NCI-H2227 (cell line): ENCODE measurements around the gene GRIA1.

ENCODE experiments used
- DNase-seq: peaks from one replicate; lab custom pipeline; 2025; ENCODE audit not compliant: unreplicated experiment; lab: John Stamatoyannopoulos, UW

The GRIA1 gene

DNA sequence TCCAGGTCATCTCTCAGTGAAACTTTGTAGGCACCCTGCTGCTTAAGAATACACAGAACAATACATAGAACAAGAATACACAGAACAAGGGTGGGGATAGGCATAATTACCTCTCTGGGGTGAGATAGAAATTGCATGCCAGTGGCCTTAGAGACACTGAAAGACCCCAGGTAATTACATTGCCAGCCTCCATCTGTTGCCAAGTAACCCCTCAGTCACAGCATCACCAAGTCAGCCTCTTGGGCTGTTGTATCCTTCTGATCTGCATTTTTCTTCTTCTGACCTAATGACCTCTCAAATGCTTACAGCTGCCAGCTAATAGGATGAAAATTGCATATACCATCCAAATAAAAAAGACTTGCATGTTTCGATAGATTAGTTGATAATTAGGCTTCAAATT is 167.7 kb downstream of the GRIA1 start:
- DNase-seq: peak; percentile 53

DNA sequence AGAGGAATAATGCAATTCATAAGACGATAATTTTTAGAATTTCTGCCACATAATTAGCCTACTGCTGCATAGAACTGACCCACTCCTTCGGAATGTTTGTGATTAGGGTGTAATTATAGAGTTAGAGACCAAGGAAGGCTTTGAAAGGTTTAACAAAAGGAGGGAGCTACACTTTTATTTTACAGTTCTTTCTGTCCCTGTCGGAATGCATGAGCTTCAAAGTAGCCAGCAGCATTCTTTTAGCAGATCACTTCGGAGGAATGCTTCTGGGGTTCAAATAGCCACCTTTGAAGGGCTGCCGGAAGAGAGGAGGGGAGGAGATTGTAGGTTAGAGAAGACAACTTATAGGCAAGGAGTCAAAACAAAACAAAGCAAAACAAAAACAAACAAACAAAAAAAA is 168.1 kb downstream of the GRIA1 start:
- no peak for DNase-seq

DNA sequence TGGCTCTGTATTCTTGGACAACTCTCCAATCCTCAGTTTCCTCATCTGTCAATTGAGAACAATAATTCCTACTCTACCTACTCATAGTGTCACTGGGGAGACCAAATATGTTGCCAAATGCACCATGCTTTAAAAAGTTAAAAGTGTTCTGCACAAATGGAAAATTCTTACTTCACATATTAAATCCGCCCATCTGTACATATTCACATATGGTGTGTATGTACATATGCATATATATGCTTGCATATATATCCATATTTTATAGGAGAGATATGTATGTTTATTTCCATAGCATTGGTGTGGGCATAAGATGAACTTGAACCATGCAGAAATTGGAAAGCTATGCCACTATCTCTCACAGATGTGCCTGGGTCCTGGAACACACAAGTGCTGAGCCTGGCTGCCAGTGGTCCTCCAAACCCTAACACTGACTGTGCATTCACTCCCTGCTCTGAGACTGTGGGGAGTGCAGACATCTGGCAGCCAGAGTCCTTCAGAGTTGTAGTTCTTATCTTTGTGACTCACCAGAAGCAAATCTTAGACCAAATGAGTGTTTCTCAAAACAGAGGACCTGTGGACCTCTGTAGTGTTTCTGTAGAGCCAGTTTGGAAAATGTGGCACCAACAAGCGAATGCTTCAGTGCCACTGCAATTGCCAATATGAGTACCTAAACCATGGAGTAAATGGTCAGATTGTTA is 168.7 kb downstream of the GRIA1 start:
- DNase-seq: no peak

DNA sequence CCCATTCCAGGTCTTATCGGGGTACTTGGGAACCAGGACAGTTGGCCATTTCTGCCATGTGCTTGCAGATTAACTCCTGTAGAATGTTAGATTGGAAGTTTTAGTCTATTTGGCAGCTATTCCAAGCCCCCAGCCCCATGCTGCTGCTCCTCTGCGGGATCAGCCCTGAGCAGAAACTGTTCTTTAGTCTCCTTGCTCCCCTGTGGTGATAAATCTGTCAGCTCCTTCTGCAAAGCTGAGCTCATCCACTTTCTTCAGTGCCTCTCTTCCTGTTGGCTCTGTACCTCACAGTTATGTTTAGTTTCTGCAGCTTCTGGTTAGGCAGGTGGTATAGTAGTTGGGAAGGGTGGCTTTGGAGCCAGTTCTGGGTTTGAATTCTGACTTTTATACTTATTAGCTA is 170.4 kb downstream of the GRIA1 start:
- DNase-seq: peak; percentile 4

DNA sequence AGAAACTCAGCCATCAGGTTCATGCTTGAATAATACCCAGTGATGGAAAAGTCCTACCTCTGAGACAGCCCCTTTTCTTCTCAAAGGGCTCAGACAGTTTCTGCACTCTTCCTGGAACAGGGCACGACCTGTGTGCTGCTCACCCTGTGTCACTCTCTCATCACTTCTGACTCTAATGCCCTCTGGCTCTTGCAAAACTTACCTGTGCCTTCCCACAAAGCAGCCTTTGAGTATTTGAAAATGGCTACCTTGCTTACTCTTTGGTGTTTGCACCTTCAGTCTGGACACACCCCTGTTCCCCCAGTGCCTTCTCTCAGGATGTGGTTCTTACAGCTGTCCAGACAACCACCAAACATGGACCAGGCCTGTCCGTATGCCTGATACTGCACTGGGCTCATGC is 171.4 kb downstream of the GRIA1 start:
- DNase-seq: no peak

DNA sequence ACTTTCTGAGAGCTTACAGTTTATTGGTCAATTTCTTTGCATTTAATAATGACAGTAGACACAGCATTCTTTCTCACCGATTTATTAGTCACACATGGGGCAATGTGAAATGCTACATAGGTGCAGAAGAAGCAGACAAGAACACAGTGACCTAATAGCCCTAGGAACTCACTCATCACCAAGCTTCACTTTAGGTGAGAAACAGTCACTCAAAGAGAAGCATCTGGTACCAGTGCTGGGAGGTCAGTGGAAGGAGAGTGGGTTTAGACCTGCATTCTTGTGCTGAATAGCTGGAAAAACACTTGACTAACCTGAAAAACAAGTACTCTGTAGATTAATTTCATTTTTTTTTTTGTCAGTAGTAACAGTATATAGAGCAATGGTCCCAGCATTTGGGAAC is 179.6 kb downstream of the GRIA1 start:
- no peak for DNase-seq

DNA sequence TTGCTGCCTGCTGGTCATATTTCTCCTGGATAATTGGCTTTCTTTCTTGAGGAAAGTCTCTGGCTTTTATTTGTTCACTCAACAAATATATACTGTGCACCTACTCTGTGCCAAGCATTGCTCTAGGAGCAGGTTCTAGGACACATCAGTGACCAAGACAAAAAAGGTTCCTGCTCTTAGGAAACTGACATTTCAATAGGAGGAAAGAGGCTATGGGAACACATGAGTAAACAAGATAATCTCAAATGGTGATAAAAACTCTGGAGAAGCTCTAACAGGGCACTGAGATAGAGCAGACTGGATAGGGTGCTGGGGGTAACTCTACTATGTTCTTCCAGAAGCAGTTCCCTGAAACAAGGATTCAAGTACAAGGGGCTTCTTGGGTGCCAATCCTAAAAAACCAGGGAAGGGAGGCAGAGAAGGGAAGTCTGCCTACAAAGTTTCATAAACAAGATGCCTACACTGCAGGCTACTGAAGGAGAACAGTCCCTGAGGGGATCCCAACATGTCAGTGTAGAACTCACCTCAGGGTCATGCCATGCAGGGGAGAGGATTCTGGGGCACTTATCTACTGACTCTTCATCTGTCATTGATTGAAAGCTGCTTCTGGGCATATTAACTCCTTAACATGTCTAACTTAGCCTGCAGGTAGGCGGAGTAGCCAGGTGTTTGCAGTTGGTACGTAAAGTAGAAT is 181.3 kb downstream of the GRIA1 start:
- DNase-seq: no peak

DNA sequence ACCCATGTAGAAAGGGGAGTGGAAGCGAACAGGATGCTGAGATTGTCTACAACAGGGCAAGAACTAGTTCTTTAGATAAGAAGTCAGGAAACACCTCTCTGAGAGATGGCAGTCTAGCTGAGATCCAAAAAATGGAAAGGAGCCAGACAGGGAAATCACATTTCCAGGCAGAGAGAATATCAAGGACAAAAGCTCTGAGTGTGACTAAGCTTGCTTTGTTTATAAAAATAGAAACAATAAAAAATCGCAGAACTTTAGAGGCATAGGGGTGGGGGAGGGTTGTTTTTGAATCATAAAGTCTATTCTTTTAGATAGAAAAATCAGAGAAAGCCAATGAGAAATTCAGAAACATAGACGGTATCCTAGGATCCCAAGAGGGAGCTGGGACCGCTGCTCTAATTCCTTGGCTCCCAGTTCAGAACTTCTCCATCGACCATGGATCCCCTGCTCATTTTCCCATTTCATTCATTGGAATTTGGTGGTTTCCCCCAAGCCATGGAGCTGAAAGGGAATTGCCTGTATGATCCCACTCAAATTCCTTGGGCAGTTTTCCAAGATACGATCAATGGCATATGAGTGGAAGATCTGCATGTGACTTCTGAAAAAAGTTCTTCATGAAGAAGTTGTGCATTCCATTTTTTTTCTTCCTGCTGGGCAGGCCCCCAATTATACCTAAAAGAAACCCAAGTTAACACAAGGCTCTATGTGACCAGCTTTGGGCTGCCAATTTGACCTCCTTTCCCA is 182.0 kb downstream of the GRIA1 start:
- no peak for DNase-seq

DNA sequence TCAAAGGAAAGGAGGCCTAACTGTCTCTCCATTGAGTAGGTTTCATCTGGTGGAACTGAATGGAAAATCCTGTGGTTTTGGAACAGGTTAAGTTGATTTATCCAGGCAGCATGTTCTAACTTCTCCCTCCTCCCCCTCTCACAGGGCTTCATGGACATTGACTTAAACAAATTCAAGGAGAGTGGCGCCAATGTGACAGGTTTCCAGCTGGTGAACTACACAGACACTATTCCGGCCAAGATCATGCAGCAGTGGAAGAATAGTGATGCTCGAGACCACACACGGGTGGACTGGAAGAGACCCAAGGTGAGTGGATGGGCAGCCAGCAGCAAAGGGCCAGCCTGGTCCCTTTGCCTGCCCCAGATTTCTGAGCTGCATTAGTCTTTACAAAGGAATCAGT is 183.9 kb downstream of the GRIA1 start:
- no peak for DNase-seq

DNA sequence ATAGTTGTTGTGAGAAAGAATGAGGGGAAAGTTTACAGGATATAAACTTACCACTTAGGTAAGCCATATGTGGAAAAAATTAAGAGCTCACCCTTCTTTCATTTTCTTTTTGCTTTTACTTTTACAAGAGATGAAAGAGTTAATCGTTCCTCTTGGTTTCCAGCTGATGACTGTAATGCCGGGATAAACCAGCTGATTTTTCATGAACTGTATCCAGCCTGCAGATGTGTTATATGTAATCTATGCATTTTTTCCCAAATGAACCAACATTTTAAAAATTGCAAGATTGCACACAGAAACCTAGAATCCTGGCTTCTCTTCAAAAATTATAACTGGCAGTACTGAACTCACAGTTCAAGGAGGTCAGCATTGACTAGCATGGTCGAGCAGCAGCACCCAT is 185.9 kb downstream of the GRIA1 start:
- DNase-seq: no peak

DNA sequence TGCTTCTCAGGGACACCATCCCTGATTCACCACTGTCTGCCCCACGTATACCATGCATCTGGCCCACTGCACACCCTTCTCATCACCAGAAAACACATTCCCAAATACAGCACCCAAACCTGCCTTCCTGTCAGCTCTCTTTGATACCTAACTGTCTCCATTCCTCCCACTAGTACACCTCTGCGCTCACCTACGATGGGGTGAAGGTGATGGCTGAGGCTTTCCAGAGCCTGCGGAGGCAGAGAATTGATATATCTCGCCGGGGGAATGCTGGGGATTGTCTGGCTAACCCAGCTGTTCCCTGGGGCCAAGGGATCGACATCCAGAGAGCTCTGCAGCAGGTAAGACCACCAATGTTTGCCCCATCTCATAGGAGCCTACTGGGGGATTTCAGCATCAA is 186.4 kb downstream of the GRIA1 start:
- no peak for DNase-seq

DNA sequence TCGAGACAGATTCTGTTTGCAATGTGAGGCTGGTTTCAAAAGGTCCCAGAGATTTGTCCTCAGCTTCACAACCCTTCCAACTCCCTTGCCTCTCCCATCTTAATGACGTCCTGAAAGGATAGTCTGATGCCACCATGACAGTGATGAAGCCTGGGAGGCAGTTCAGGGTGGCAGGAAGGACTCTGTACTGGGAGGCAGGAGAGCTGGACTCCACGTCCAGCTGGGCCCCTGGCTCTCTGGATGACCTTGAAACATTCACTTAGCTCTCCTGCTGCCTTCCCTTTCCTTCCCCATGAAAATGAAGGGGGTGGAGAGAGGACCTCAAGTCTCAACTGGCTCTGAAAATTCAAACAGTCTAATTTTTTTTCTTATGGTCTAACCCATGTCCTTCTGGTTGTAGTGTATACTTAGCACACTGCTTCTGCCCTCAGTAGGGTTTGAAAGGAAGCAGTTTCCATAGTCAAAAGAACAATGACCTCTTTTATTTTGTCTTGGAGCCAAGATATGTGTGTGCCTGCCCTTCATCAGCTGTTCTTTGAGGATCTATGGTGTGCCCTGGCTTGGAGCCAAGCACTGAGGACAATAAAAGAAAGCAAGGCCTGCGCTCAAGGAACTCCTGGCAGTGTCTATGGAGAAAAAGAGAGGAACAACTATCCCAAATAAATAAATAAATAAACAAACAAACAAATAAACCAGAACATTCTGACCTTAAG is 188.3 kb downstream of the GRIA1 start:
- no peak for DNase-seq

DNA sequence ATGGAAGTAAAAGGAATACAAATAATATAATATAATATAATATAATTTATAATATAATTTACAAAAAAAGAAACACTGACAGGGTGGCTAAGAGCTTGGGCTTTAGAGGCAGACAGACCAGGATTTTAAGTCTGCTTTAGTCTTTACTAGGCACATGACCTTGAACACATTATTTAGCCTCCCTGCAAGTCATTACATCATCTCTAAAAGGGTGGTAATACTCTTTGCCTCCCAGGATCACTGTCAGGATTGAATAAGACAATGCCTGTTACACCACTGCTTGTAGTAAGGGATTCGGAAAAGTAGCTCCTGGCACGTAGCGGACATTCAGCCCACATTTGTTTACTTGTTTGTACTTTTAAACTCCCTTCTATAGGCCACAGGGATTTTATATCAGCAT is 199.8 kb downstream of the GRIA1 start:
- no peak for DNase-seq

DNA sequence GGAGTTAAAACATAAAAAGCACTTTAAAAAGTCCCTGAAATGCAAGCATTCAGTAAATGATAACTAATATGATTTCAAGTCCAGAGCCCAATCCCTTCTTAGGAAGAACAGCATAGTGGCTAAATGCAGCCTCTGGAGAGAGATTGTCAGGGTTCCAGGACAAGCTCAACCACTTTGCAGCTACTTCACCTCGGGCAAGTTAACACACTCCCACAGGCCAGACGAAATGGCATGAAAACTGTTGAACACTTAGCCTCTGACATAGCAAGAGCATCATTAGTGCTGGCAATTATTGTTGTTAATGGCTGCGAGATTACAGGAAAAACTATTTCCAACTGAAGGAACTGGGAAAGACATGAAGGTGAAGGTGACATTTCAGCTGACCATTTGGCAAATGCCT is 205.8 kb downstream of the GRIA1 start:
- DNase-seq: no peak

DNA sequence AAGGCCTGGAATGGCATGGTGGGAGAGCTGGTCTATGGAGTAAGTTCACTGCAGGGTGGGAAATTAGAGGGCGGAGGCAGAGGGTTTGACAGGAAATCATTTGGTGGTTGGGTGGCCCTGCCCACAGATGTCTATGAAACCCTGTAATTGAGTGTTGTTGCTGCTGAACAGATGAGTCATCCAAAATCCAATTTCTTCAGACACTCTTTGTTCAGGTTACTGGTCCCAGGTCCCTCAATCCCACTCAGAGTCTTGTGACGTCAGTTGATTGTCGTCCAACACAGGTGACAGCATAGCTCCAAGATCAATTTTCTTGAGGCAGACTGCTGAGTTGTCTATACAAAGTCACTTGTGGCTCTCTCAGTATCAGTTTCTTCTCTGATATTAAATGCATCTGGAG is 208.6 kb downstream of the GRIA1 start:
- no peak for DNase-seq

DNA sequence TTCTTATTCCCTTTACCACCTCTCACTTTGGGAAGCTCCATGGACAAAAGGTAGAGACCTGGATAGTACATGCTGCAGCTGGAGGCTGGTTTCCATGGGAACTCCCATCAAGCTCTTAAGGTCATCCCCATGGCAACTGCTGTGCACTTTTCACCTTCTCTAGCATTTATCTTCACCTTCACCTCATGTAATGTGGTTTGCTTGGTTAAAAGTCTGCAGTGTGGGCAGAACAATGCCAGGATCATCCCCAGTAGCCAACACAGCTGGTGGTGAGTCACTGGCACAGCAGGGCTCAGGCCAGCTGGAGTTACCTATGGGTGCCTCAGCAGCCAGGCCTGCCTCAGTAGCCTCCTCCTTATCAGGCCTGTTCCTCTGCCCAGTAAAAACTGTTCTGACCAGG is 210.5 kb downstream of the GRIA1 start:
- peak; percentile 2 for DNase-seq

DNA sequence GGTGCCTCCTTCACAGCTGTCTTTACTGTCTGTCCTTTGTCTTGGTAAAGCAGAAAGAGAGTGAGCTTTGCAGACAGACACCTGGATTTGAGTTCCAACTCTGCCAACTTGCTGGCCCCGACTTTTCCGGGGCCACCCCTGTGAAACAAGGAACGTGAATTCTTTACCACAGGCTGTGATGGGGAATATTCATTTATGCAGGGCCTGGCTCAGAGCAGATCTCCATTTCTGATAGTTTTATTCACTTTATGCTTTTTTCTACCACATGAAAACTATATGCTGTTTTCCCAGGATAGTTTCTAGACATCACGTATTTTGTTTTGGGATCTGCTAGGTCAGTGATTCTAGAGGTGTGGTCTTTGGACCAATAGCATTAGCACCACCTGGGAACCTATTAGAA is 211.8 kb downstream of the GRIA1 start:
- DNase-seq: no peak

DNA sequence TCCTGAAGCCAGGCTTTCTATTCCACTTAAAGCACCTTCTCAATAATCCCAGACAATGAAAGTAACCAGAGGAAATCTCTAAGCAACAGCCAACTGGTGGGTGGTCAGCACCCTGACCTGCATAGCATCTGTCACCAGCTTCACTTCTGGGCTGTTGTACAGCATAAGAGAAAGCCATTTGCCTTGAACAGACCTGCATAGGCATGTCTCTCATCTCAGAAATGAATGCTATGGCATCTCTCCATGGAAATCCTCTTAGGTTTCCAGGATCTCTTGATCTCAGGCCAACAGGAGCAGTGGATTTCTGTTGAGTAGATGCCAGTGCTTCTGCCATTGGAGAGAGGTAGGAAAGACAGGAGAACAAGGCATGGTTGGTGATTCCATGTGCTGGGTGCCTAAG is 213.6 kb downstream of the GRIA1 start:
- no peak for DNase-seq

DNA sequence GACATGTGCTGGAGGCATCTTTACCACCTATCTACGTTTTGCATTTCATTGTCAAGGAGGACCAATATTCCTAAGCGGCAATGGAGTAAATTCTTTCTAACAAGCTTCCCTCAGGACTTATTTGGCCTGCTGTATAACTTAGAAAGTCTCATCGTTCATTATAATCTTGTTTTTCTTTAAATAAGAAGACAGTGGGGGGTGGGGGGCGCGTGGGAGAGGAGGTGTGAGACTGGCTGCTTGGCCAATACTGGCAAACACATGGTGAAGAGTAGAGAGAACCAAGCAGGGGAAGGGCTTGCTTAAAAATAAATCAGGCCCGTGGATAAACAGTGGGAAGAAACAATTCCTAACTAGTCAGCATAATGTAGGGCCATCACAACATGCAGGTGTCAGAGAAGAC is 217.2 kb downstream of the GRIA1 start:
- DNase-seq: no peak

DNA sequence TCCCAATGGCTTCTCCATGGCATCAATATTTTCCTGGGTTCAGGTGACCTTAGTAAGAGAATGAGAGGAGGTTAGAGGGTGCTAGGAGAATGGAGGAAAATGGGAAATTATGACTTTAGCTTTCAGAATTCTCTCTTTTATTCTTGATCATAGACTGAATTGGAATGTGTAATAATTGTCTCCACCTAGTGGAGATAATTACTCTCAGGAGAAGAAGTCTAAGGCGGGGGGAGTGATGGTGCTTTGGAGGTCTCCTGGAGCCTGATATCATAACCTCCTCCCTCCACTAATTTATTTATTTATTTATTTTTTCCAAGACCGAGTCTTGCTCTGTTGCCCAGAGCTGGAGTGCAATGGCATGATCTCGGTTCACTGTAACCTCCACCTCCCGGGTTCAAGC is 221.3 kb downstream of the GRIA1 start:
- no peak for DNase-seq

DNA sequence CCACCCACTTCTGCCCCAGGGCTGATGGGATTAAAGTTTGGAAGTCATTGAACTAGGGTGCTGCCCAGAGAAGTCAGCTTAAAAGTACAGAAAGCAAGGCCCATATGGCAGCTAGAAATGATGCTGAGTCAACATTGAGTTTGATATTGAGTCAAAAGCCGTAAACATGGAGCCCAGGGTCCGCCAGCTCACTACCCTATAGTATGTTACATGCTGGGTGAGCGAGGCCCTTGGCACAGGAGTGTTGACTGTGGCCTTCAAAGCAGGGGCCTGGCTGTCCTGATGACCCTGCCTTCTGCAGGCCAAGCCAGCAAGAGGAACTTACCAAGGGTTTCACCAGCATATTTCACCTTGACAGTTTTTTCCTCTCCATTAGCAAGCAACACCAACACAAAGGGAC is 222.5 kb downstream of the GRIA1 start:
- DNase-seq: no peak

DNA sequence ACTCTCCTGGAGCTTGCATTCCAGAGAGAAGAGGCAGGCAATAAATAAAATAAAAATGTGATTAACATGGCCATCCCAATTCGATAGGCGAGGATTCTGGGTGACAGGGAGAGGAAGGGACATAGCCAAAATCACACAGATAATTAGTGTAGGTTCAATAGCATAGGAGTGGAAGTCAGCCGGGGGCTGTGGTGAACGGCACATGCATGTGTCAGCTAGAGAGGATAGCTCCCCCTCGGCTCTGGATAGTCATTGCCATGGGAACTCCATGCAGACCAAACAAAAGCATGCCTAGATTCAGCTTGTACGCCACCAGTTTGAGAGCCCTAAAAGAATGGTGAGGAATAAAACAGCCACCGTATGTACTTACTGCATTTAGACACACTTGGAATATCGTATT is 223.5 kb downstream of the GRIA1 start:
- DNase-seq: no peak
